Ishikawa (cell line): Measurements from ENCODE around the gene NUB1.

Experiments used
- EP300 ChIP-seq: IDR thresholded peaks from 2 replicates; pipeline ENCODE4 v1.6.1; 2012; ENCODE audit warnings: borderline replicate concordance
- NFIC ChIP-seq: IDR thresholded peaks from 2 replicates; pipeline ENCODE4 v1.6.1; 2012

DNA sequence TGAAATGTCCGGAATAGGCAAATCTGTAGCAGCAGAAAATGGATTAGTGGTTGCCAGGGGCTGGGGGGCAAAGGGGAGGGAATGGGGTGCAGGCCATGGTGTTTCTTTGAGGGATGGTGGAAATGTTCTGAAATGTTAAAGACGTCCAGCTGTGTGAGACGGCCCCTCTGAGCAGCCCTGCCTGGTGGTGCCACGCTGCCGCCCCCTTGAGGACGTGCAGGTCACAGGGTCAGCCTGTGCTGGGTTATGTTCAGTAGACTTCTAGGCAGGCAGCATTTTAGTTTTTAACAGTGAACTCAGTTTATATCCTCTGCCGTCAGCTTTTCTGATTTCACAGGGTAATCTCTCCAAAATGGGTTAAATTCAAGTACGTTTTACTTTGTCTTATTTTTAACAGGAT is 9.4 kb downstream of the NUB1 start:
- no peak for TF ChIP-seq NFIC
- TF ChIP-seq EP300, result no peak
